IMR-90 (cell line): ENCODE measurements around the gene MYOF.

Experiments used
- ELK1 ChIP-seq: fragments of 150-350 bp; IDR thresholded peaks from 2 replicates; pipeline ENCODE4 v1.6.1; 2016; ENCODE audit warnings: low read depth, mild to moderate bottlenecking, low read length, moderate library complexity, borderline replicate concordance
- TF ChIP-seq, protein P1 (sequence below): conservative IDR thresholded peaks from 2 replicates; pipeline ENCODE4 v1.5.1; 2012; ENCODE audit warnings: mild to moderate bottlenecking, low read depth, low read length, improper control_type of control experiment
- TF ChIP-seq, protein P2 (sequence below): fragments of 150-350 bp; IDR thresholded peaks from 2 replicates; pipeline ENCODE4 v1.6.1; 2017; ENCODE audit warnings: mild to moderate bottlenecking, antibody characterized with exemption, low read length, low read depth

DNA sequence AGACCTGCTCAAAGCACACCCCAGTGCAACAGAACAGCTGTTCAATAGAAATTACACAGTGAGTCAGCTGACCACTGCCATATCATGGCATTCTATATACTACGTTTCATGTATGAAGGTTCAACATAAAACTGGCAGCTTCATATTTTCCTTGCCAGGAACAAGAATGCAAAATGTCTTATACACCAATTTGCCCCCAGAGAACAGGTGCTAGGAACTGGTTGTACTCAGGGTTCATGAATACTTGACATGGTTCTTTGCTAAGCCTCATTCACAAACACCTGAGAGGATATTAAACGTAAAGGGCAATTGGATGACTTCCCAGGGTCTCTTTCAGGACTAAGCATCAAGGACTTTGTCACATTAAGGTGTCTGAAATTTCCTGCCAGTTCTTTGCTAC lies 6.9 kb downstream of the MYOF start:
- no peak for TF ChIP-seq ELK1
- TF ChIP-seq, protein P1, sequence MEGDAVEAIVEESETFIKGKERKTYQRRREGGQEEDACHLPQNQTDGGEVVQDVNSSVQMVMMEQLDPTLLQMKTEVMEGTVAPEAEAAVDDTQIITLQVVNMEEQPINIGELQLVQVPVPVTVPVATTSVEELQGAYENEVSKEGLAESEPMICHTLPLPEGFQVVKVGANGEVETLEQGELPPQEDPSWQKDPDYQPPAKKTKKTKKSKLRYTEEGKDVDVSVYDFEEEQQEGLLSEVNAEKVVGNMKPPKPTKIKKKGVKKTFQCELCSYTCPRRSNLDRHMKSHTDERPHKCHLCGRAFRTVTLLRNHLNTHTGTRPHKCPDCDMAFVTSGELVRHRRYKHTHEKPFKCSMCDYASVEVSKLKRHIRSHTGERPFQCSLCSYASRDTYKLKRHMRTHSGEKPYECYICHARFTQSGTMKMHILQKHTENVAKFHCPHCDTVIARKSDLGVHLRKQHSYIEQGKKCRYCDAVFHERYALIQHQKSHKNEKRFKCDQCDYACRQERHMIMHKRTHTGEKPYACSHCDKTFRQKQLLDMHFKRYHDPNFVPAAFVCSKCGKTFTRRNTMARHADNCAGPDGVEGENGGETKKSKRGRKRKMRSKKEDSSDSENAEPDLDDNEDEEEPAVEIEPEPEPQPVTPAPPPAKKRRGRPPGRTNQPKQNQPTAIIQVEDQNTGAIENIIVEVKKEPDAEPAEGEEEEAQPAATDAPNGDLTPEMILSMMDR, result no peak
- TF ChIP-seq, protein P2, sequence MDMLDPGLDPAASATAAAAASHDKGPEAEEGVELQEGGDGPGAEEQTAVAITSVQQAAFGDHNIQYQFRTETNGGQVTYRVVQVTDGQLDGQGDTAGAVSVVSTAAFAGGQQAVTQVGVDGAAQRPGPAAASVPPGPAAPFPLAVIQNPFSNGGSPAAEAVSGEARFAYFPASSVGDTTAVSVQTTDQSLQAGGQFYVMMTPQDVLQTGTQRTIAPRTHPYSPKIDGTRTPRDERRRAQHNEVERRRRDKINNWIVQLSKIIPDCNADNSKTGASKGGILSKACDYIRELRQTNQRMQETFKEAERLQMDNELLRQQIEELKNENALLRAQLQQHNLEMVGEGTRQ, result no peak
